NCI-H748 (cell line): Measurements from ENCODE around the gene KDM1B.
A peak's percentile ranks its signal among the peaks of the same experiment; 100 is the strongest.

ENCODE experiments used
- DNase-seq: peaks from one replicate; lab custom pipeline; 2025; ENCODE audit not compliant: unreplicated experiment; lab: John Stamatoyannopoulos, UW

KDM1B gene

GRCh38 chr6:18259675-18260447 is 104.6 kb downstream of the KDM1B start:
- no peak for DNase-seq

- DNase-seq = no peak
Observed at GRCh38 chr6:18260448-18261106, 105.4 kb downstream of the KDM1B start.

- DNase-seq = peak; percentile 17
Observed at GRCh38 chr6:18261877-18262276, 106.7 kb downstream of the KDM1B start.

- peak; percentile 50 for DNase-seq
Observed at GRCh38 chr6:18262702-18263417, 107.6 kb downstream of the KDM1B start.

- DNase-seq = peak; percentile 37
Observed at GRCh38 chr6:18263418-18264218, 108.4 kb downstream of the KDM1B start.

- DNase-seq = peak; percentile 97
Observed at GRCh38 chr6:18264219-18264922, 109.1 kb downstream of the KDM1B start, which contains the start of gene DEK. Gene DEK (minus strand): TSS chr6:18264530. CDS start chr6:18263987, 543 bp downstream.

- peak; percentile 67 for DNase-seq
Observed at GRCh38 chr6:18264923-18265377, 109.7 kb downstream of the KDM1B start.

- no peak for DNase-seq
Observed at GRCh38 chr6:18265787-18266522, 110.7 kb downstream of the KDM1B start.

- no peak for DNase-seq
Observed at GRCh38 chr6:18266523-18266912, 111.3 kb downstream of the KDM1B start.

GRCh38 chr6:18268066-18268465 is 112.8 kb downstream of the KDM1B start:
- DNase-seq = no peak

GRCh38 chr6:18269253-18269652 is 114.0 kb downstream of the KDM1B start:
- DNase-seq = no peak

- no peak for DNase-seq
Observed at GRCh38 chr6:18269717-18270116, 114.5 kb downstream of the KDM1B start.

- no peak for DNase-seq
Observed at GRCh38 chr6:18270216-18270615, 115.0 kb downstream of the KDM1B start.
